Activated T-helper 1 cell treated with anti-CD3 and anti-CD28 coated beads, Interleukin-12 subunit alpha, Interleukin-12 subunit beta, Interleukin-2, Interleukin-4 antibody, amounts not matched to agents 30 ng/mL and 10 ng/mL and 1 ng/mL, durations not matched to agents 14 hours and 24 hours and 36 hours (primary cell): ENCODE measurements around the gene TUBB1. TPM values are rescaled to one million over a fixed set of nuclear protein-coding genes. Genes with fewer than 3 reads are reported as not detected.

Experiments used
- DNase-seq: peaks from one replicate; pipeline ENCODE4 v3.0.0; 2021; ENCODE audit warnings: low spot score
- H3K27ac Mint-ChIP-seq: one replicate; pipeline ENCODE4 v1.8.0; 2021; ENCODE audit warnings: mild to moderate bottlenecking, mixed read lengths
- H3K27me3 Mint-ChIP-seq: one replicate; pipeline ENCODE4 v1.8.0; 2022; ENCODE audit warnings: mild to moderate bottlenecking, moderate library complexity, mixed read lengths; ENCODE audit not compliant: insufficient read depth
- H3K36me3 Mint-ChIP-seq: one replicate; pipeline ENCODE4 v1.8.0; 2021; ENCODE audit warnings: low read depth, mixed read lengths
- H3K4me1 Mint-ChIP-seq: one replicate; pipeline ENCODE4 v1.8.0; 2021; ENCODE audit warnings: low read depth, mixed read lengths
- H3K4me3 Mint-ChIP-seq: one replicate; pipeline ENCODE4 v1.8.0; 2021; ENCODE audit warnings: mild to moderate bottlenecking, moderate library complexity, mixed read lengths
- H3K9me3 Mint-ChIP-seq: one replicate; pipeline ENCODE4 v1.8.0; 2021; ENCODE audit warnings: mixed read lengths
- intact Hi-C: fragments of 100-400 bp; cut with micrococcal nuclease; formaldehyde crosslinking; loops from one replicate; pipeline ENCODE4 v1.15.1; 2024
- total RNA-seq: library from RNA; stranded (reverse); gene quantifications from 2 replicates; pipeline ENCODE4 v1.2.3, GENCODE V29; 2022

The TUBB1 gene
- total RNA-seq, 1 donor from 2014 or later: not detected

- Mint-ChIP-seq H3K36me3 (no peaks in the 10 kb centered on the region), H3K27me3 (peaks cover 31% of the 10 kb centered on the region), H3K27ac (no peak overlapping the region), H3K4me3 (no peak overlapping the region), H3K9me3 (no peaks in the 10 kb centered on the region), H3K4me1 (peaks cover 37% of the 10 kb centered on the region)
- no peak for DNase-seq
- intact Hi-C loops: loop anchor here (2.0 kb wide), 1 partner anchor 33 kb away; the partner anchor contains the start of gene PRELID3B
These were observed 56.8 kb downstream of the TUBB1 start for GRCh38 chr20:59075934-59076508.

Other genes starting within 250 kb of the TUBB1 start
- 1.4 and 1.7 TPM in 2 replicates for gene GNAS-AS1, start 168.5 kb upstream of the TUBB1 start, total RNA-seq
- 498 and 505 TPM in 2 replicates for gene GNAS, start 166.7 kb upstream of the TUBB1 start, total RNA-seq
- gene NELFCD, start 38.2 kb upstream of the TUBB1 start, total RNA-seq: 121 and 135 TPM in 2 replicates
- 46.4 and 54.1 TPM in 2 replicates for gene CTSZ, start 12.2 kb upstream of the TUBB1 start, total RNA-seq
- gene ATP5F1E, start 12.9 kb downstream of the TUBB1 start, total RNA-seq: 81.3 and 84.6 TPM in 2 replicates
- 121 and 123 TPM in 2 replicates for gene PRELID3B, start 23.4 kb downstream of the TUBB1 start, total RNA-seq
- 3.4 and 3.6 TPM in 2 replicates for gene ZNF831, start 144.4 kb downstream of the TUBB1 start, total RNA-seq